Measurements from ENCODE around the gene ENO4.

- TF ChIP-seq CTCF (IDR thresholded peaks at IDR 0.05) (peak; percentile 89), TEAD4 (CRISPR knock-in tag; IDR thresholded peaks at IDR 0.05) (no peak), KAT7 (CRISPR knock-in tag; IDR thresholded peaks at IDR 0.05; ENCODE audit: borderline replicate concordance) (no peak), USF2 (CRISPR knock-in tag; IDR thresholded peaks at IDR 0.05) (no peak), TCF7 (CRISPR knock-in tag; IDR thresholded peaks at IDR 0.05; ENCODE audit: low read depth) (no peak), IRF2 (CRISPR knock-in tag; IDR thresholded peaks at IDR 0.05; ENCODE audit: borderline replicate concordance, low read depth) (no peak), ZNF416 (CRISPR knock-in tag; IDR thresholded peaks at IDR 0.05) (no peak), HMGXB4 (CRISPR knock-in tag; IDR thresholded peaks at IDR 0.05) (no peak), MXD4 (CRISPR knock-in tag; IDR thresholded peaks at IDR 0.05; ENCODE audit: borderline replicate concordance) (no peak), CBFB (CRISPR knock-in tag; IDR thresholded peaks at IDR 0.05; ENCODE audit: low read depth) (no peak), FOXP4 (CRISPR knock-in tag; IDR thresholded peaks at IDR 0.05) (no peak)
Observed at GRCh38 chr10:116809483-116810119, 39.7 kb upstream of the ENO4 start.

All from WTC11 (cell line).